ENCODE results near the gene MLXIP. TPM values are rescaled to one million over a fixed set of nuclear protein-coding genes. Genes with fewer than 3 reads are reported as not detected.

Gene MLXIP
- total and polyA plus RNA-seq, 9 of the 15 experiments (the other 6 are each of a cell fraction or from before 2014, with no cell fraction given), result 2.2 to 66.3 (median 18.1) TPM

- TF ChIP-seq RNF219 (CRISPR knock-in tag; IDR thresholded peaks at IDR 0.05) (no peak), BCOR (IDR thresholded peaks at IDR 0.05) (no peak), UBTF (IDR thresholded peaks at IDR 0.05; ENCODE audit: borderline replicate concordance in 1 of 2, low read depth in 2 of 2, low read length in 2 of 2) (peak; percentile 49 to 64; a peak in 2 of 4 replicates), NUFIP1 (IDR thresholded peaks at IDR 0.05; ENCODE audit: partially characterized antibody) (no peak), CBX8 (IDR thresholded peaks at IDR 0.05; ENCODE audit: borderline replicate concordance, extremely low read depth, low read depth, low read length, poor library complexity, severe bottlenecking) (no peak), MAFG (tag; conservative IDR thresholded peaks at IDR 0.05) (no peak), JUNB (CRISPR knock-in tag; conservative IDR thresholded peaks at IDR 0.05) (no peak), BACH1 (tag; IDR thresholded peaks at IDR 0.05) (no peak), PHF21A (IDR thresholded peaks at IDR 0.05; ENCODE audit: borderline replicate concordance, low read depth) (no peak), CREB1 (IDR thresholded peaks at IDR 0.05) (no peak), CREB1 (CRISPR knock-in tag; IDR thresholded peaks at IDR 0.05) (0 out of 2 replicates have a peak, but pooled peaks have one; percentile 29), ZNF431 (CRISPR knock-in tag; IDR thresholded peaks at IDR 0.05) (no peak), BHLHE40 (IDR thresholded peaks at IDR 0.05; ENCODE audit: low read length) (no peak), POLR2H (tag; IDR thresholded peaks at IDR 0.05; ENCODE audit: low read depth) (no peak), FOXK1 (CRISPR knock-in tag; IDR thresholded peaks at IDR 0.05; ENCODE audit: borderline replicate concordance) (0 out of 2 replicates have a peak, but pooled peaks have one; percentile 72), DDX20 (tag; IDR thresholded peaks at IDR 0.05; ENCODE audit: low read depth) (no peak)
- TF ChIP-seq, protein P1, sequence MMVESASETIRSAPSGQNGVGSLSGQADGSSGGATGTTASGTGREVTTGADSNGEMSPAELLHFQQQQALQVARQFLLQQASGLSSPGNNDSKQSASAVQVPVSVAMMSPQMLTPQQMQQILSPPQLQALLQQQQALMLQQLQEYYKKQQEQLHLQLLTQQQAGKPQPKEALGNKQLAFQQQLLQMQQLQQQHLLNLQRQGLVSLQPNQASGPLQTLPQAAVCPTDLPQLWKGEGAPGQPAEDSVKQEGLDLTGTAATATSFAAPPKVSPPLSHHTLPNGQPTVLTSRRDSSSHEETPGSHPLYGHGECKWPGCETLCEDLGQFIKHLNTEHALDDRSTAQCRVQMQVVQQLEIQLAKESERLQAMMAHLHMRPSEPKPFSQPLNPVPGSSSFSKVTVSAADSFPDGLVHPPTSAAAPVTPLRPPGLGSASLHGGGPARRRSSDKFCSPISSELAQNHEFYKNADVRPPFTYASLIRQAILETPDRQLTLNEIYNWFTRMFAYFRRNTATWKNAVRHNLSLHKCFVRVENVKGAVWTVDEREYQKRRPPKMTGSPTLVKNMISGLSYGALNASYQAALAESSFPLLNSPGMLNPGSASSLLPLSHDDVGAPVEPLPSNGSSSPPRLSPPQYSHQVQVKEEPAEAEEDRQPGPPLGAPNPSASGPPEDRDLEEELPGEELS (CRISPR knock-in tag; IDR thresholded peaks at IDR 0.05; ENCODE audit: borderline replicate concordance), result no peak
- TF ChIP-seq, protein P2, sequence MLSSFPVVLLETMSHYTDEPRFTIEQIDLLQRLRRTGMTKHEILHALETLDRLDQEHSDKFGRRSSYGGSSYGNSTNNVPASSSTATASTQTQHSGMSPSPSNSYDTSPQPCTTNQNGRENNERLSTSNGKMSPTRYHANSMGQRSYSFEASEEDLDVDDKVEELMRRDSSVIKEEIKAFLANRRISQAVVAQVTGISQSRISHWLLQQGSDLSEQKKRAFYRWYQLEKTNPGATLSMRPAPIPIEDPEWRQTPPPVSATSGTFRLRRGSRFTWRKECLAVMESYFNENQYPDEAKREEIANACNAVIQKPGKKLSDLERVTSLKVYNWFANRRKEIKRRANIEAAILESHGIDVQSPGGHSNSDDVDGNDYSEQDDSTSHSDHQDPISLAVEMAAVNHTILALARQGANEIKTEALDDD (IDR thresholded peaks at IDR 0.05), result no peak
- TF ChIP-seq, protein P3, sequence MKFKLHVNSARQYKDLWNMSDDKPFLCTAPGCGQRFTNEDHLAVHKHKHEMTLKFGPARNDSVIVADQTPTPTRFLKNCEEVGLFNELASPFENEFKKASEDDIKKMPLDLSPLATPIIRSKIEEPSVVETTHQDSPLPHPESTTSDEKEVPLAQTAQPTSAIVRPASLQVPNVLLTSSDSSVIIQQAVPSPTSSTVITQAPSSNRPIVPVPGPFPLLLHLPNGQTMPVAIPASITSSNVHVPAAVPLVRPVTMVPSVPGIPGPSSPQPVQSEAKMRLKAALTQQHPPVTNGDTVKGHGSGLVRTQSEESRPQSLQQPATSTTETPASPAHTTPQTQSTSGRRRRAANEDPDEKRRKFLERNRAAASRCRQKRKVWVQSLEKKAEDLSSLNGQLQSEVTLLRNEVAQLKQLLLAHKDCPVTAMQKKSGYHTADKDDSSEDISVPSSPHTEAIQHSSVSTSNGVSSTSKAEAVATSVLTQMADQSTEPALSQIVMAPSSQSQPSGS (CRISPR knock-in tag; IDR thresholded peaks at IDR 0.05), result no peak
Observed at GRCh38 chr12:122079033-122079531, 526 bp downstream of the MLXIP start (continued).

Data from K562 (cell line).